Retinal pigment epithelial cell (primary cell): ENCODE data around the gene JAM2.
A peak's percentile ranks its signal among the peaks of the same experiment; 100 is the strongest.

Experiments used
- DNase-seq: peaks from one replicate; pipeline ENCODE4 v3.0.0-alpha.2; 2010; ENCODE audit warnings: low read depth
- H3K4me3 ChIP-seq: 2 replicates; pipeline ENCODE4 v1.5.1; 2011; ENCODE audit warnings: mild to moderate bottlenecking, low read length, control low read depth, moderate library complexity
- CTCF ChIP-seq: conservative IDR thresholded peaks from 2 replicates; pipeline ENCODE4 v1.5.1; 2011; ENCODE audit warnings: low read depth, low read length, control low read depth, inconsistent platforms

The JAM2 gene

GRCh38 chr21:25638660-25639550 lies at the start of gene JAM2:
Gene JAM2, plus strand, starts transcription at chr21:25639258. Its CDS starts 564 bp downstream, at chr21:25639822.
- no peak for TF ChIP-seq CTCF
- H3K4me3 ChIP-seq = peak within 1 kb of the TSS; percentile 71
- no peak for DNase-seq

GRCh38 chr21:25589887-25590286 lies 49.2 kb upstream of the JAM2 start:
- H3K4me3 ChIP-seq = no peak overlapping the region
- no peak for TF ChIP-seq CTCF
- no peak for DNase-seq

GRCh38 chr21:25607151-25608043 lies 31.7 kb upstream of the JAM2 start, which contains the start of gene MRPL39:
Gene MRPL39, minus strand, starts transcription at chr21:25607481. Its CDS starts 6 bp downstream, at chr21:25607475.
- peak; percentile 78 for TF ChIP-seq CTCF
- DNase-seq = peak; percentile 71
- H3K4me3 ChIP-seq = peak within 1 kb of the TSS; percentile 91

GRCh38 chr21:25608044-25608737 lies 30.9 kb upstream of the JAM2 start:
- peak overlapping the region; percentile 91 for H3K4me3 ChIP-seq
- peak; percentile 42 for DNase-seq
- peak; percentile 92 for TF ChIP-seq CTCF

GRCh38 chr21:25614441-25614840 lies 24.6 kb upstream of the JAM2 start:
- no peak overlapping the region for H3K4me3 ChIP-seq
- TF ChIP-seq CTCF = no peak
- no peak for DNase-seq

GRCh38 chr21:25615880-25616279 lies 23.2 kb upstream of the JAM2 start:
- no peak for DNase-seq
- no peak overlapping the region for H3K4me3 ChIP-seq
- no peak for TF ChIP-seq CTCF
